ENCODE measurements around the gene TMEM89.

TMEM89 gene

GRCh38 chr3:48637305-48637704, 15.7 kb upstream of the TMEM89 start:
- Histone ChIP-seq H3K9ac (ENCODE audit: low read length) (no peak overlapping the region), H3K9me3 (replicated peaks; ENCODE audit: insufficient read depth, low read length) (no peaks in the 10 kb centered on the region), H3K36me3 (replicated peaks; ENCODE audit: insufficient read depth, low read length) (no peaks in the 10 kb centered on the region), H4K20me1 (ENCODE audit: insufficient read depth, low read length) (no peaks in the 10 kb centered on the region), H3K79me2 (ENCODE audit: low read length) (no peaks in the 10 kb centered on the region), H3K27me3 (replicated peaks; ENCODE audit: insufficient read depth, low read length) (peaks cover 11% of the 10 kb centered on the region), H3K27ac (ENCODE audit: low read length) (no peak overlapping the region), H3K4me2 (ENCODE audit: low read depth, low read length) (no peak overlapping the region), H3K9me2 (replicated peaks; ENCODE audit: insufficient read depth, low read length) (no peaks in the 10 kb centered on the region), H3K4me3 (ENCODE audit: low read length) (no peak overlapping the region), H2AFZ (ENCODE audit: low read length) (no peak overlapping the region), H3K4me1 (ENCODE audit: low read length) (peaks cover 12% of the 10 kb centered on the region; the same call in 1 of the 2 replicates), H3F3A (ENCODE audit: insufficient read depth, low read length) (no peaks in the 10 kb centered on the region)
- TF ChIP-seq, protein P1, sequence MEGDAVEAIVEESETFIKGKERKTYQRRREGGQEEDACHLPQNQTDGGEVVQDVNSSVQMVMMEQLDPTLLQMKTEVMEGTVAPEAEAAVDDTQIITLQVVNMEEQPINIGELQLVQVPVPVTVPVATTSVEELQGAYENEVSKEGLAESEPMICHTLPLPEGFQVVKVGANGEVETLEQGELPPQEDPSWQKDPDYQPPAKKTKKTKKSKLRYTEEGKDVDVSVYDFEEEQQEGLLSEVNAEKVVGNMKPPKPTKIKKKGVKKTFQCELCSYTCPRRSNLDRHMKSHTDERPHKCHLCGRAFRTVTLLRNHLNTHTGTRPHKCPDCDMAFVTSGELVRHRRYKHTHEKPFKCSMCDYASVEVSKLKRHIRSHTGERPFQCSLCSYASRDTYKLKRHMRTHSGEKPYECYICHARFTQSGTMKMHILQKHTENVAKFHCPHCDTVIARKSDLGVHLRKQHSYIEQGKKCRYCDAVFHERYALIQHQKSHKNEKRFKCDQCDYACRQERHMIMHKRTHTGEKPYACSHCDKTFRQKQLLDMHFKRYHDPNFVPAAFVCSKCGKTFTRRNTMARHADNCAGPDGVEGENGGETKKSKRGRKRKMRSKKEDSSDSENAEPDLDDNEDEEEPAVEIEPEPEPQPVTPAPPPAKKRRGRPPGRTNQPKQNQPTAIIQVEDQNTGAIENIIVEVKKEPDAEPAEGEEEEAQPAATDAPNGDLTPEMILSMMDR (IDR thresholded peaks at IDR 0.05; ENCODE audit: low read length), result no peak
- TF ChIP-seq EZH2phosphoT487 (IDR thresholded peaks at IDR 0.05; ENCODE audit: low read length) (no peak), EZH2 (optimal IDR thresholded peaks at IDR 0.05; ENCODE audit: low read depth, low read length) (no peak)
- DNase-seq, result no peak

DNA sequence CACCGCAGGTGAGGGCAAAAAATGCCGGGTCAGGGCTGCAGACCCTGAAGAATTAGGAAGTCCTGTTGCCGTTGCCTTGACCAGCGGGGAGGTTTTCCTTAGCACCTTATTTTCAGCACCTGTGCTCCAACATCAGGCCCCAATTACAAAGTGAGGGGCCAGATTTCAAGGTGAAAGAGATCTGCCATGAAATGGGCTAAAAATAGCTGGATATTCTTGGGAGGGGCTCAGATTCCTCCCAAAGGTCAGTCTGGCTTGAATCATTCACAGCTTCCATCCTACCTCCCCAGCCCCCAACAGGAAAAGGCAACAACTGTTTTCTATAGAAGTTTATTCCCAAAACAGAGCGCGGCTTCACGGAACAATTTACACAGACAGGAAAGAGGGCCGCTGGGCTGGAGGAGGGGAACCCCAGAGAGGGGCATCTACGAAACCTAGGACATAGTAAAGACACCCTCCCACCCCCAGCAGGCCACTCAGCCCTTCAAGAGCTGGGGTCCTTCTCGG, 14.6 kb upstream of the TMEM89 start:
- Histone ChIP-seq H2AFZ (ENCODE audit: low read length) (peak overlapping the region; percentile 86), H3K4me3 (ENCODE audit: low read length) (peak overlapping the region; percentile 88), H3K79me2 (ENCODE audit: low read length) (no peaks in the 10 kb centered on the region), H3K27me3 (replicated peaks; ENCODE audit: insufficient read depth, low read length) (peaks cover 8% of the 10 kb centered on the region; the same call in 1 of the 2 replicates), H4K20me1 (ENCODE audit: insufficient read depth, low read length) (no peaks in the 10 kb centered on the region), H3K27ac (ENCODE audit: low read length) (no peak overlapping the region), H3K9me2 (replicated peaks; ENCODE audit: insufficient read depth, low read length) (no peaks in the 10 kb centered on the region), H3K4me2 (ENCODE audit: low read depth, low read length) (peak overlapping the region; percentile 99), H3K9ac (ENCODE audit: low read length) (peak overlapping the region; percentile 65; the same call in 1 of the 2 replicates), H3K36me3 (replicated peaks; ENCODE audit: insufficient read depth, low read length) (no peaks in the 10 kb centered on the region), H3K9me3 (replicated peaks; ENCODE audit: insufficient read depth, low read length) (no peaks in the 10 kb centered on the region), H3F3A (ENCODE audit: insufficient read depth, low read length) (no peaks in the 10 kb centered on the region), H3K4me1 (ENCODE audit: low read length) (peaks cover 12% of the 10 kb centered on the region; the same call in 1 of the 2 replicates)
- DNase-seq, result no peak
- TF ChIP-seq, protein P1 (IDR thresholded peaks at IDR 0.05; ENCODE audit: low read length), result no peak
- no peak for TF ChIP-seq EZH2phosphoT487 (IDR thresholded peaks at IDR 0.05; ENCODE audit: low read length)
- TF ChIP-seq EZH2 (optimal IDR thresholded peaks at IDR 0.05; ENCODE audit: low read depth, low read length), result no peak

DNA sequence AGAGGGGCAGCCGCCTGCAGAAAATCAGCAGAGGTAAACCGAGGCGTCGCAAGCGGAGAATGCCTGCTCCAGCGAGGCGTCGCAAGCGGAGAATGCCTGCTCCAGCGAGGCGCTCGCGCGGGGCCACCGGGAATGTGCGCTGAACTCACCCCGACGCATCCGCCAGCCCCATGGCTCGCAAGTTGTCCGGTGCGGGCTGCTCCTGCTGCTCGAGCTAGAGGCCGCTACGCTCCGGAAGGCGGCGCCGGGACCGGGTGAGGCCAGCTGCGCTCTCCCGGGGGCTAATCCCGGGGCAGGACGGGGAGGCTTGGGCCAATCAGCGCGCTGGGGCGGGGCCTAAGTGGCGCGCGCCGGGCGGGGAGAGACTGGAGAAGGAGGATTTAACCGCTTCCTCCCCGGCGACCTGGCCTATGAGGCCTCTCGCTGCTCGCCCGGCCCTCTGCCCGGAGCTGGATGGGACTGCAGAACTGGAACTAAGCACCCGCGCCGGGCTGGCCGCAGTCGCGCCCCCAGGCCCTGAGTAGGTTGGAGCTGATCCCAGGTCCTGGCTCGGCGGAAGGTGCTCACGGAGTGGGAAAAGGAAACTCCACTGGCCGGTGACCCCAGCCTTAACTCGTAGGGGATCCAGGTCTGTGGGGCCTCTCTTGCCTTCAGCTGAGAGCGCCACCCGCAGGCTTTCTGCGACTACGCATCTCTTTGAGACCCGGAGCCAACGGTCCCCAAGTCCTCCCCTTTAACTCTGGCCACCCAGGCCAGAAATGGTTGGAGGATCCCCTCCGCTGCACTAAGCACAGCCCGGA, 13.9 kb upstream of the TMEM89 start, which contains the start of gene SLC26A6:
Gene SLC26A6 (minus strand): TSS at position 240 of the 800 bp plus-strand sequence. CDS start 68 bp downstream, at position 172.
- Histone ChIP-seq H2AFZ (ENCODE audit: low read length) (peak within 1 kb of the TSS; percentile 86), H3K4me1 (ENCODE audit: low read length) (peaks cover 12% of the 10 kb centered on the region; the same call in 1 of the 2 replicates), H3K36me3 (replicated peaks; ENCODE audit: insufficient read depth, low read length) (no peaks in the 10 kb centered on the region)

More for the DNA sequence above, 13.9 kb upstream of the TMEM89 start, which contains the start of gene SLC26A6:
- Histone ChIP-seq H3F3A (ENCODE audit: insufficient read depth, low read length) (no peaks in the 10 kb centered on the region), H3K9ac (ENCODE audit: low read length) (peak within 1 kb of the TSS; percentile 65; the same call in 1 of the 2 replicates), H3K4me3 (ENCODE audit: low read length) (peak within 1 kb of the TSS; percentile 88), H3K27ac (ENCODE audit: low read length) (no peak within 1 kb of the TSS; the same call in 1 of the 2 replicates), H3K79me2 (ENCODE audit: low read length) (no peaks in the 10 kb centered on the region), H3K9me3 (replicated peaks; ENCODE audit: insufficient read depth, low read length) (no peaks in the 10 kb centered on the region), H4K20me1 (ENCODE audit: insufficient read depth, low read length) (no peaks in the 10 kb centered on the region), H3K4me2 (ENCODE audit: low read depth, low read length) (peak within 1 kb of the TSS; percentile 99), H3K9me2 (replicated peaks; ENCODE audit: insufficient read depth, low read length) (no peaks in the 10 kb centered on the region), H3K27me3 (replicated peaks; ENCODE audit: insufficient read depth, low read length) (peaks cover 5% of the 10 kb centered on the region; the same call in 1 of the 2 replicates)
- TF ChIP-seq EZH2 (optimal IDR thresholded peaks at IDR 0.05; ENCODE audit: low read depth, low read length), result no peak
- TF ChIP-seq, protein P1 (IDR thresholded peaks at IDR 0.05; ENCODE audit: low read length), result peak; percentile 62
- peak; percentile 96 for DNase-seq

All from MM.1S (cell line).